Smooth muscle cell (in vitro differentiated cells): ENCODE results near the gene TMEM181. TPM values are rescaled to one million over a fixed set of nuclear protein-coding genes. Genes with fewer than 3 reads are reported as not detected.
"Not testable (repeated sequence)": the region's sequence is repeated elsewhere in the genome, so short reads cannot be mapped to it uniquely, and the experiment has no call there.

Experiments
- DNase-seq: peaks from one replicate; lab custom pipeline; 2025; ENCODE audit not compliant: unreplicated experiment; lab: John Stamatoyannopoulos, UW
- H2AFZ ChIP-seq: fragments of 200-600 bp; sonication (generic); 2 replicates; pipeline ENCODE4 v1.6.0; 2016; ENCODE audit warnings: antibody characterized with exemption, low read depth, mild to moderate bottlenecking
- H3F3A ChIP-seq: fragments of 200-600 bp; sonication (generic); 2 replicates; pipeline ENCODE4 v1.6.0; 2017; ENCODE audit warnings: antibody characterized with exemption, low read depth
- H3K27ac ChIP-seq: fragments of 200-600 bp; sonication (generic); 2 replicates; pipeline ENCODE4 v1.5.1; 2016; ENCODE audit warnings: low read depth, mild to moderate bottlenecking
- H3K27me3 ChIP-seq: fragments of 200-600 bp; sonication (generic); 2 replicates; pipeline ENCODE4 v1.6.1; 2016; ENCODE audit warnings: low read depth, mild to moderate bottlenecking
- H3K36me3 ChIP-seq: fragments of 200-600 bp; sonication (generic); 2 replicates; pipeline ENCODE4 v1.5.1; 2016; ENCODE audit warnings: low read depth
- H3K4me1 ChIP-seq: fragments of 200-600 bp; sonication (generic); 2 replicates; pipeline ENCODE4 v1.5.1; 2016; ENCODE audit warnings: low read depth
- H3K4me2 ChIP-seq: fragments of 200-600 bp; sonication (generic); 2 replicates; pipeline ENCODE4 v1.6.0; 2016; ENCODE audit warnings: mild to moderate bottlenecking
- H3K4me3 ChIP-seq: fragments of 200-600 bp; sonication (generic); 2 replicates; pipeline ENCODE4 v1.5.1; 2016; ENCODE audit warnings: mild to moderate bottlenecking
- H3K79me2 ChIP-seq: fragments of 200-600 bp; sonication (generic); 2 replicates; pipeline ENCODE4 v1.6.0; 2016; ENCODE audit warnings: low read depth, mild to moderate bottlenecking
- H3K9ac ChIP-seq: fragments of 200-600 bp; sonication (generic); 2 replicates; pipeline ENCODE4 v1.6.0; 2016; ENCODE audit warnings: low read depth
- H3K9me3 ChIP-seq: fragments of 200-600 bp; sonication (generic); replicated peaks from 2 replicates; pipeline ENCODE4 v1.5.1; 2016; ENCODE audit warnings: low read depth
- H4K20me1 ChIP-seq: fragments of 200-600 bp; sonication (generic); 2 replicates; pipeline ENCODE4 v1.6.0; 2016; ENCODE audit warnings: low read depth
- CTCF ChIP-seq: fragments of 200-600 bp; sonication (generic); IDR thresholded peaks from 2 replicates; pipeline ENCODE4 v1.5.1; 2017; ENCODE audit warnings: borderline replicate concordance, mild to moderate bottlenecking, antibody characterized with exemption; ENCODE audit not compliant: insufficient read depth, poor library complexity, severe bottlenecking
- WGBS: methylation state at CpG from one replicate; pipeline ENCODE4 v1.1.7; 2016; ENCODE audit warnings: low lambda C conversion rate; 5-methylcytosine and 5-hydroxymethylcytosine counted together
- polyA plus RNA-seq: library from polyadenylated mRNA; unstranded; fragments of >200 nt; fragmentation: Nextera tagmentation; extraction: Ambion mirVana; gene quantifications from 2 replicates; pipeline ENCODE4 v1.2.1, GENCODE V29; 2016
- total RNA-seq: library from RNA; depleted of rRNA; stranded (reverse); fragments of >200 nt; gene quantifications from 2 replicates; pipeline ENCODE4 v1.2.3, GENCODE V29; 2014

TMEM181 gene
- total and polyA plus RNA-seq, 2 experiments from 2014 or later, result 15.3 to 29.0 TPM

DNA sequence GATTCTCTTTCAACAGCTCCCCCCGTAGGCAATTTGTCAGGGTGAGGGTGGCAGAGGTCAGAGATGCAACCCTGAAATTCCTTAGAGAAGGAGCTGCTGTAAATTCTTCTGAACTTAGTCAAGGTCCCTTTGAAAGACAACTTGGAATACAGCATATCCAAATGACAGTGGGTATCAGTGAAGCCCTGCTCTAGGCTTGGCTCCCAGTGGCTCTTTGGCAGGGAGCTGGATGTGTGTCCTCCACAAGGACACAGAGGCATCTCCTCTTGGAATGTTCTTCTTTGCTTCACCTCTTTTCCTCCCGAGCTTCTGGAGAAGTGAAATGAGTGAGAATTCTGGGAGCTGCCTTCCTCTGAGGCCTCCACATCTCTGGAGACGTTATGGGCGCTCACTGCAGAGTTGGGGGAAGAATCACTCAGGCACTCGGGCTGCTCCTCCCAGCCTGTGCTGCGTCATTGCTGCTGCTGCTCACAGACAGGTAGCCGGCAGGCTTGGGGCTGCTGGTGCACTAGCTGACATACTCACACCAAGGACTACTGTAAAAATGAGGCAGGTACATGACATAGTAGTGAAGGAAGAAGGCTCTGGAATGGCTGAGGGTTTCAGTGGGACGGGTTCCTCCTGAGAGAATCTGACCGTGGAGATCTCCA is 50.6 kb downstream of the TMEM181 start:
- H3K9ac ChIP-seq, result no peak overlapping the region
- DNase-seq, result no peak
- peaks cover 4% of the 10 kb centered on the region for H3F3A ChIP-seq
- no peak overlapping the region for H3K4me3 ChIP-seq
- TF ChIP-seq CTCF, result no peak
- peaks cover 3% of the 10 kb centered on the region for H3K4me1 ChIP-seq
- H3K36me3 ChIP-seq, result peaks cover 11% of the 10 kb centered on the region
- peaks cover 5% of the 10 kb centered on the region for H3K79me2 ChIP-seq
- WGBS, result 65% methylated on average over 9 of the region's 9 CpGs
- H4K20me1 ChIP-seq, result peaks cover 12% of the 10 kb centered on the region
- no peaks in the 10 kb centered on the region for H3K9me3 ChIP-seq
- no peak overlapping the region for H3K27ac ChIP-seq
- H3K4me2 ChIP-seq, result no peak overlapping the region
- no peak overlapping the region for H2AFZ ChIP-seq
- H3K27me3 ChIP-seq, result no peaks in the 10 kb centered on the region

GRCh38 chr6:158611039-158611438 is 51.1 kb downstream of the TMEM181 start:
- H3K4me1 ChIP-seq, result peaks cover 3% of the 10 kb centered on the region
- no peak for TF ChIP-seq CTCF
- no peak overlapping the region for H3K9ac ChIP-seq
- no peak overlapping the region for H3K4me3 ChIP-seq
- H3K9me3 ChIP-seq, result no peaks in the 10 kb centered on the region
- no peak for DNase-seq
- WGBS, result 80% methylated on average over 3 of the region's 3 CpGs
- peaks cover 8% of the 10 kb centered on the region for H4K20me1 ChIP-seq
- H3K27ac ChIP-seq, result peak overlapping the region; percentile 46
- H3K27me3 ChIP-seq, result no peaks in the 10 kb centered on the region
- peaks cover 11% of the 10 kb centered on the region for H3K36me3 ChIP-seq
- peaks cover 4% of the 10 kb centered on the region for H3F3A ChIP-seq
- H3K79me2 ChIP-seq, result peaks cover 5% of the 10 kb centered on the region
- H3K4me2 ChIP-seq, result peak overlapping the region; percentile 41
- no peak overlapping the region for H2AFZ ChIP-seq

DNA sequence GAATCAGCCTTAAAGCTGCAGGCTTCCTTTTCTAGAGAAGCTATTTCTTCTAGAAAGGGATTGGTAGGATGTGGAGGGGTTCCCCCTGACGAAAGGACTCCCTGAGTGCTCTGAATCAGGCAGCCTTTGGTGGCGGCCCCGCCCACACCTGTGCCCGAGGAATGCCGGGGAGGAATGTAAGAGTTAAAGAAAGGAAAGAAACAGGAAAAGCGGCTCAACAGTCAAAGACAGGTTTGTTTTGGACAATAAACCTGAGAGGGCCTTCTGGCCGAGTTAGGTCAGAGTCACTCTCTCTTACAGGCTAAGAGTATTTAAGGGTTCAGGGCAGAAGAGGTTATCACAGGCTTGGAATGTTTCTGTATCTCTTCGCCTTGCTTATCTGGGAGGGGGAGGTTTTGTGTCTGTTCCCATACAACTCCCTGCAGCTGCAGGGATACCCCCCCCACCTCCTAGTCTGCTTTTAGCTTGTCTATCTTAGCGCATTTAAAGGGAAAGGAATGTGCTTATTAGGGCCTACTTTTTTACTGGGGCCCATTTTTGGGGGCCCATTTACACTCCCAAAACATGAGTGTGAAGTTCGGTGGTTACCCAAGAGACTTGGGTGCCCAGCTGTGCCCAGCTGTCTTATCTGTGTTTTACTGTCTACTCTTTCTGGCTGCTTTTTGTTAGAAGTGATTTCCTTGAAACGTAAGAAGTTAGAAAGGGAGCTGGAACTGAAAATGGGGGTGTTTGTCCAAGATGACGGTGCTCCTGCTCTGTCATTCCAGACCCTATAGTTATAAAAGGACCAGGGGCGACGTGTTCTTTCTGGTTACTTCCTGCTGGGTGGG is 51.9 kb downstream of the TMEM181 start:
- Histone ChIP-seq H3K79me2 (peaks cover 5% of the 10 kb centered on the region), H3K4me3 (no peak overlapping the region), H3K36me3 (peaks cover 9% of the 10 kb centered on the region), H3K4me1 (peaks cover 3% of the 10 kb centered on the region), H3K27me3 (no peaks in the 10 kb centered on the region), H3K9ac (no peak overlapping the region), H3F3A (peaks cover 4% of the 10 kb centered on the region), H3K9me3 (no peaks in the 10 kb centered on the region), H3K27ac (peak overlapping the region; percentile 46), H3K4me2 (peak overlapping the region; percentile 41), H4K20me1 (peaks cover 8% of the 10 kb centered on the region), H2AFZ (no peak overlapping the region)
- TF ChIP-seq CTCF, result no peak
- no peak for DNase-seq
- 14% methylated on average over 14 of the region's 14 CpGs for WGBS

GRCh38 chr6:158614606-158615005 is 54.7 kb downstream of the TMEM181 start:
- WGBS, result 100% methylated on average over 3 of the region's 3 CpGs
- not testable (repeated sequence) for H3K79me2 ChIP-seq, H3K9ac ChIP-seq, H3K4me3 ChIP-seq, H3K4me1 ChIP-seq, H3F3A ChIP-seq, DNase-seq, H3K4me2 ChIP-seq, H4K20me1 ChIP-seq, H3K36me3 ChIP-seq, H2AFZ ChIP-seq, H3K27me3 ChIP-seq, H3K27ac ChIP-seq, H3K9me3 ChIP-seq

- H4K20me1 ChIP-seq, H2AFZ ChIP-seq: not testable (repeated sequence)
- WGBS, result 93% methylated on average over 3 of the region's 3 CpGs
These were observed 58.4 kb downstream of the TMEM181 start for GRCh38 chr6:158618289-158618688.

More at GRCh38 chr6:158618289-158618688, 58.4 kb downstream of the TMEM181 start:
- not testable (repeated sequence) for H3K36me3 ChIP-seq, DNase-seq, H3K4me1 ChIP-seq, H3K27ac ChIP-seq, H3K79me2 ChIP-seq, H3K4me3 ChIP-seq, H3K9ac ChIP-seq, H3K4me2 ChIP-seq, H3F3A ChIP-seq, H3K9me3 ChIP-seq, H3K27me3 ChIP-seq
